Measurements from ENCODE around the gene TSPEAR. TPM values are rescaled to one million over a fixed set of nuclear protein-coding genes. Genes with fewer than 3 reads are reported as not detected.
A peak's percentile ranks its signal among the peaks of the same experiment; 100 is the strongest.

The TSPEAR gene
- total RNA-seq, 1 experiment from 2014 or later: not detected

- no peak for ATAC-seq
- no TSS peak for BruUV-seq (replicated peaks)
- in situ Hi-C loops (cut with HindIII; ENCODE audit: low pct_unique_long_range_greater_than_20kb, low sequenced_read_pairs): no loop called here
- Histone ChIP-seq H3K36me3 (ENCODE audit: control insufficient read depth, insufficient read depth, low read length) (peaks cover 2% of the 10 kb centered on the region; the same call in 1 of the 2 replicates), H3K27me3 (ENCODE audit: control insufficient read depth, insufficient read depth, low read length) (no peaks in the 10 kb centered on the region), H3K27ac (ENCODE audit: low read length) (no peak overlapping the region), H3K4me1 (ENCODE audit: control insufficient read depth, insufficient read depth, low read length) (no peaks in the 10 kb centered on the region), H3K4me3 (ENCODE audit: low read depth in 2 of 2, low read length in 2 of 2) (peak overlapping the region in 1 of 2 experiments; percentile 18; a peak in 1 of 4 replicates), H3K9me3 (ENCODE audit: control insufficient read depth, insufficient read depth, low read depth, low read length) (no peaks in the 10 kb centered on the region)
- ChIA-PET CTCF (no interaction called here), POLR2A (no interaction called here)
- no peak for DNase-seq (ENCODE audit: low read depth, low spot score)
- no peak for TF ChIP-seq REST (IDR thresholded peaks at IDR 0.05; ENCODE audit: insufficient read depth in 1 of 2, low read depth in 2 of 2, low read length in 1 of 2)
- TF ChIP-seq SIN3A (IDR thresholded peaks at IDR 0.05; ENCODE audit: borderline replicate concordance, insufficient read depth, low read depth, low read length): no peak
- TF ChIP-seq CTCF (IDR thresholded peaks at IDR 0.05): no peak
- TF ChIP-seq POLR2AphosphoS5 (IDR thresholded peaks at IDR 0.05; ENCODE audit: low read depth, low read length): no peak
- TF ChIP-seq TCF7L2 (IDR thresholded peaks at IDR 0.05; ENCODE audit: low read depth, low read length): no peak
- intact Hi-C loops (cut with micrococcal nuclease; ENCODE audit: unreplicated experiment): loop anchor here (10.0 kb wide), 1 partner anchor 268 kb away; no protein-coding TSS in a partner anchor
These were observed 194.6 kb downstream of the TSPEAR start for GRCh38 chr21:44516828-44517174.

- TF ChIP-seq REST (IDR thresholded peaks at IDR 0.05; ENCODE audit: insufficient read depth in 1 of 2, low read depth in 2 of 2, low read length in 1 of 2) (no peak), TCF7L2 (IDR thresholded peaks at IDR 0.05; ENCODE audit: low read depth, low read length) (no peak), SIN3A (IDR thresholded peaks at IDR 0.05; ENCODE audit: borderline replicate concordance, insufficient read depth, low read depth, low read length) (no peak), CTCF (IDR thresholded peaks at IDR 0.05) (no peak), POLR2AphosphoS5 (IDR thresholded peaks at IDR 0.05; ENCODE audit: low read depth, low read length) (no peak)
- peaks cover 2% of the 10 kb centered on the region; the same call in 1 of the 2 replicates for H3K36me3 ChIP-seq (ENCODE audit: control insufficient read depth, insufficient read depth, low read length)
- ATAC-seq (no peak), DNase-seq (ENCODE audit: low read depth, low spot score) (no peak)
- no peaks in the 10 kb centered on the region for H3K4me1 ChIP-seq (ENCODE audit: control insufficient read depth, insufficient read depth, low read length)
- BruUV-seq (replicated peaks): no TSS peak
- H3K27me3 ChIP-seq (ENCODE audit: control insufficient read depth, insufficient read depth, low read length): no peaks in the 10 kb centered on the region
- CTCF ChIA-PET: no interaction called here
- H3K27ac ChIP-seq (ENCODE audit: low read length): no peak overlapping the region
- in situ Hi-C loops (cut with HindIII; ENCODE audit: low pct_unique_long_range_greater_than_20kb, low sequenced_read_pairs) (no loop called here), intact Hi-C loops (cut with micrococcal nuclease; ENCODE audit: unreplicated experiment) (loop anchor here (10.0 kb wide), 1 partner anchor 268 kb away; no protein-coding TSS in a partner anchor)
- no peak overlapping the region for H3K4me3 ChIP-seq (ENCODE audit: low read depth in 2 of 2, low read length in 2 of 2)
- no peaks in the 10 kb centered on the region for H3K9me3 ChIP-seq (ENCODE audit: control insufficient read depth, insufficient read depth, low read depth, low read length)
- POLR2A ChIA-PET: no interaction called here
These were observed 195.0 kb downstream of the TSPEAR start for GRCh38 chr21:44516342-44516741.
